Neutrophil (primary cell): Measurements from ENCODE around the gene PRMT3.

Experiments used
- H3K27ac ChIP-seq: fragments of 200-600 bp; sonication (generic); 2 replicates; pipeline ENCODE4 v1.5.1; 2016; ENCODE audit warnings: mild to moderate bottlenecking, moderate library complexity
- H3K27me3 ChIP-seq: fragments of 200-600 bp; sonication (generic); 2 replicates; pipeline ENCODE4 v1.6.0; 2016; ENCODE audit warnings: mild to moderate bottlenecking
- H3K36me3 ChIP-seq: fragments of 200-600 bp; sonication (generic); 2 replicates; pipeline ENCODE4 v1.5.1; 2017
- H3K4me1 ChIP-seq, 2 experiments: fragments of 200-600 bp in 1 of 2; sonication (generic) in 1 of 2; 1 replicate in 1 of 2; 2 replicates in 1 of 2; pipeline versions ENCODE4 v1.5.1 to v1.6.1; 2013 to 2016; ENCODE audit warnings: low read depth in 1 of 2, low read length in 1 of 2, mild to moderate bottlenecking in 1 of 2, moderate library complexity in 1 of 2; ENCODE audit not compliant: control insufficient read depth in 1 of 2, insufficient read depth in 1 of 2
- H3K4me3 ChIP-seq, 2 experiments: fragments of 200-600 bp in 1 of 2; sonication (generic) in 1 of 2; 1 replicate in 1 of 2; 2 replicates in 1 of 2; pipeline ENCODE4 v1.5.1; 2013 to 2016; ENCODE audit warnings: low read depth in 1 of 2, low read length in 1 of 2, mild to moderate bottlenecking in 1 of 2, moderate library complexity in 1 of 2
- H3K9me3 ChIP-seq: fragments of 200-600 bp; sonication (generic); 2 replicates; pipeline ENCODE4 v1.5.1; 2016
- CTCF ChIP-seq: fragments of 200-600 bp; sonication (generic); IDR thresholded peaks from 2 replicates; pipeline ENCODE4 v1.5.1; 2016; ENCODE audit warnings: antibody characterized with exemption

PRMT3 gene

GRCh38 chr11:20493340-20493739, 105.8 kb downstream of the PRMT3 start:
- Histone ChIP-seq H3K27me3 (no peaks in the 10 kb centered on the region), H3K4me1 (no peaks in the 10 kb centered on the region), H3K27ac (no peak overlapping the region), H3K9me3 (no peaks in the 10 kb centered on the region), H3K4me3 (no peak overlapping the region), H3K36me3 (no peaks in the 10 kb centered on the region)
- no peak for TF ChIP-seq CTCF

GRCh38 chr11:20497124-20497792, 109.7 kb downstream of the PRMT3 start:
- Histone ChIP-seq H3K36me3 (no peaks in the 10 kb centered on the region), H3K9me3 (no peaks in the 10 kb centered on the region), H3K27me3 (no peaks in the 10 kb centered on the region)

GRCh38 chr11:20501252-20501651, 113.7 kb downstream of the PRMT3 start:
- Histone ChIP-seq H3K27ac (no peak overlapping the region), H3K36me3 (no peaks in the 10 kb centered on the region), H3K27me3 (no peaks in the 10 kb centered on the region), H3K9me3 (no peaks in the 10 kb centered on the region), H3K4me1 (no peaks in the 10 kb centered on the region), H3K4me3 (no peak overlapping the region)
- TF ChIP-seq CTCF, result no peak

More at GRCh38 chr11:20497124-20497792, 109.7 kb downstream of the PRMT3 start:
- TF ChIP-seq CTCF, result no peak
- no peaks in the 10 kb centered on the region for H3K4me1 ChIP-seq
- no peak overlapping the region for H3K4me3 ChIP-seq
- H3K27ac ChIP-seq, result no peak overlapping the region

- no peak overlapping the region for H3K4me3 ChIP-seq
- no peaks in the 10 kb centered on the region for H3K9me3 ChIP-seq
- H3K27me3 ChIP-seq, result no peaks in the 10 kb centered on the region
- H3K36me3 ChIP-seq, result no peaks in the 10 kb centered on the region
- H3K27ac ChIP-seq, result no peak overlapping the region
- H3K4me1 ChIP-seq, result no peaks in the 10 kb centered on the region
- TF ChIP-seq CTCF, result no peak
Observed at GRCh38 chr11:20501971-20502370, 114.5 kb downstream of the PRMT3 start.

- H3K4me1 ChIP-seq, result no peaks in the 10 kb centered on the region
- peaks cover 4% of the 10 kb centered on the region for H3K36me3 ChIP-seq
- no peaks in the 10 kb centered on the region for H3K9me3 ChIP-seq
- H3K4me3 ChIP-seq, result no peak overlapping the region
- no peak overlapping the region for H3K27ac ChIP-seq
- no peak for TF ChIP-seq CTCF
- H3K27me3 ChIP-seq, result no peaks in the 10 kb centered on the region
Observed at GRCh38 chr11:20511982-20512381, 124.5 kb downstream of the PRMT3 start.
